HG03025 (cell line): Measurements from ENCODE around the gene PRR5.

Experiments
- ATAC-seq: cut with Tn5 transposase; IDR thresholded peaks from one replicate; pipeline ENCODE4 v1.9.1; 2021; ENCODE audit warnings: mild to moderate bottlenecking, moderate library complexity; ENCODE audit not compliant: unreplicated experiment, low FRiP score

PRR5 gene

GRCh38 chr22:44711690-44712555 is 9.9 kb downstream of the PRR5 start:
- no peak for ATAC-seq

GRCh38 chr22:44712962-44713361 is 11.0 kb downstream of the PRR5 start:
- ATAC-seq, result no peak

- no peak for ATAC-seq
These were observed 12.8 kb downstream of the PRR5 start for GRCh38 chr22:44714703-44715350.

- ATAC-seq, result no peak
These were observed 16.4 kb downstream of the PRR5 start for GRCh38 chr22:44718418-44718817.

- ATAC-seq, result no peak
These were observed 17.8 kb downstream of the PRR5 start for GRCh38 chr22:44719586-44720368.

GRCh38 chr22:44721213-44721612 is 19.2 kb downstream of the PRR5 start:
- no peak for ATAC-seq

GRCh38 chr22:44722611-44723010 is 20.6 kb downstream of the PRR5 start:
- no peak for ATAC-seq

- no peak for ATAC-seq
These were observed 21.8 kb downstream of the PRR5 start for GRCh38 chr22:44723801-44724200.

- ATAC-seq, result no peak
These were observed 22.4 kb downstream of the PRR5 start for GRCh38 chr22:44724416-44724815.

GRCh38 chr22:44724859-44725258 is 22.9 kb downstream of the PRR5 start:
- no peak for ATAC-seq

GRCh38 chr22:44726439-44726838 is 24.4 kb downstream of the PRR5 start:
- ATAC-seq, result no peak

- ATAC-seq, result no peak
These were observed 25.1 kb downstream of the PRR5 start for GRCh38 chr22:44727148-44727547.

- ATAC-seq, result no peak
These were observed 25.7 kb downstream of the PRR5 start for GRCh38 chr22:44727709-44728108.

GRCh38 chr22:44728761-44729324 is 26.8 kb downstream of the PRR5 start:
- no peak for ATAC-seq

GRCh38 chr22:44729391-44730021 is 27.5 kb downstream of the PRR5 start:
- no peak for ATAC-seq

- no peak for ATAC-seq
These were observed 28.0 kb downstream of the PRR5 start for GRCh38 chr22:44730022-44730393.

- ATAC-seq, result no peak
These were observed 28.7 kb downstream of the PRR5 start for GRCh38 chr22:44730490-44731356.

- ATAC-seq, result no peak
These were observed 29.5 kb downstream of the PRR5 start for GRCh38 chr22:44731357-44731970.

- ATAC-seq, result no peak
These were observed 30.1 kb downstream of the PRR5 start for GRCh38 chr22:44732017-44732561.
